ENCODE data around the gene OR4D5.

The OR4D5 gene

DNA sequence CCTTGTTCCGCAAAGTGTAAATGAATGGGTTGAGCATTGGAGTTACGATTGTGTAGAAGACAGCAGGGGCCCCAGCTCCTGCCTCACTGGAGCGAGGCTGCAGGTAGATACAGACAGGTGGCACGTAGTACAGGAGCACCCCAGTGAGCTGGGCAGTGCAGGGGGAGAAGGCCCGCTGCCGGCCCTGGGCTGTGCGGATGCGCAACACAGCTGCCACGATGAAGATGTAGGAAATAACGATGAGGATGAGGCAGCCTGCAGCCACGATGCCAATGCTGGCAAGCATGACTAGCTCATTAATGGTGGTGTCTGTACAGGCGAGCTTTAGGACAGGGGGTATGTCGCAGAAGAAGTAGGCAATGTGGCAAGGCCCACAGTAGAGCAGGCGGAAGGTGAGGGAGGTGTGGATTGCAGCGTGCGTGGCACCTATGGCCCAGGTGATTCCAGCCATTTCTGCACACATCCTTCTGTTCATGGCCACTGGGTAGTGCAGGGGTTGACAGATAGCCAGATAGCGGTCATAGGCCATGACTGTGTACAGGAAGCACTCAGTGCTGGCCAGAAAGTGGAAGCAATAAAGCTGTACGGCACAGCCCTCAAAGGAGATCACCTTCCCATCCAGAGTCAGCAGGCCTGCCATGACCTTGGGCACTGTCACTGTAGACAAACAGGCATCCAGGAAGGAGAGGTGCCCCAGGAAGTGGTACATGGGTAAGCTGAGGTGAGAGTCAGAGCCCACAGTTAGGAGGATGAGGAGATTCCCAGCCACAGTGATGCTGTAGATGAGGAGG is 37.5 kb downstream of the OR4D5 start:
- TF ChIP-seq, protein P1, sequence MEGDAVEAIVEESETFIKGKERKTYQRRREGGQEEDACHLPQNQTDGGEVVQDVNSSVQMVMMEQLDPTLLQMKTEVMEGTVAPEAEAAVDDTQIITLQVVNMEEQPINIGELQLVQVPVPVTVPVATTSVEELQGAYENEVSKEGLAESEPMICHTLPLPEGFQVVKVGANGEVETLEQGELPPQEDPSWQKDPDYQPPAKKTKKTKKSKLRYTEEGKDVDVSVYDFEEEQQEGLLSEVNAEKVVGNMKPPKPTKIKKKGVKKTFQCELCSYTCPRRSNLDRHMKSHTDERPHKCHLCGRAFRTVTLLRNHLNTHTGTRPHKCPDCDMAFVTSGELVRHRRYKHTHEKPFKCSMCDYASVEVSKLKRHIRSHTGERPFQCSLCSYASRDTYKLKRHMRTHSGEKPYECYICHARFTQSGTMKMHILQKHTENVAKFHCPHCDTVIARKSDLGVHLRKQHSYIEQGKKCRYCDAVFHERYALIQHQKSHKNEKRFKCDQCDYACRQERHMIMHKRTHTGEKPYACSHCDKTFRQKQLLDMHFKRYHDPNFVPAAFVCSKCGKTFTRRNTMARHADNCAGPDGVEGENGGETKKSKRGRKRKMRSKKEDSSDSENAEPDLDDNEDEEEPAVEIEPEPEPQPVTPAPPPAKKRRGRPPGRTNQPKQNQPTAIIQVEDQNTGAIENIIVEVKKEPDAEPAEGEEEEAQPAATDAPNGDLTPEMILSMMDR (IDR thresholded peaks at IDR 0.05; ENCODE audit: low read depth, low read length) = no peak
- no peak for DNase-seq (ENCODE audit: extremely low read depth, low read depth)

DNA sequence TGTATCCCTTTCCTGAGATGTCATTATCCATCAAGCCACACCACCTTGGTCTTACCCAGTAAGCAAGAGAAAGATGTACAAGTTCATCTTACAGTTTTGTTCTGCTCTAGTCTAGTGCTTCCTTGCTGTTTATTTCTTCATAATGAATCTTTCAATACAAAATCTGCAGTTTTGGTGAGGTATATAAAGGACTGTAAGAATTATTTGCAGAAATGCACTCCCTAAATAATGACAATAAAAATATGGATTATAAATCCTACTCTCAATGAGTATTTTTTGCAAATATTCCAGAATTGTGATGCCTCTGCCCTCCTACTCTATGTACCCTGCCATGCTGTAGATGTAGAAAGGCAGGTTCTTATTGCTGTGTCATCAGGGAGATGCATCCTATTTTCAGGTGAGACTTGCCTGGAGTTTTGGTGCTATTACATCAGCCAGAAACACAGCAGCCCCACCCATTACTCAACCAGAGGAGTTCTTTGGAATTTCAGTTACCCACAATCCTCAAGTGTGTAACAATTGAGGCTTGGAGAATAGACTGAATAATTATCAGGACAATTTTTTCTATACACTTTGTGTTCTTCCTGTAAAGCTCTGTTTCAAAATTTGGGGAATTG is 38.4 kb downstream of the OR4D5 start, which contains the start of gene OR10S1:
OR10S1 (minus strand) TSS at position 51 of the 617 bp plus-strand sequence. CDS start 117 bp downstream, outside the sequence.
- TF ChIP-seq, protein P1 (IDR thresholded peaks at IDR 0.05; ENCODE audit: low read depth, low read length) = no peak
- no peak for DNase-seq (ENCODE audit: extremely low read depth, low read depth)

DNA sequence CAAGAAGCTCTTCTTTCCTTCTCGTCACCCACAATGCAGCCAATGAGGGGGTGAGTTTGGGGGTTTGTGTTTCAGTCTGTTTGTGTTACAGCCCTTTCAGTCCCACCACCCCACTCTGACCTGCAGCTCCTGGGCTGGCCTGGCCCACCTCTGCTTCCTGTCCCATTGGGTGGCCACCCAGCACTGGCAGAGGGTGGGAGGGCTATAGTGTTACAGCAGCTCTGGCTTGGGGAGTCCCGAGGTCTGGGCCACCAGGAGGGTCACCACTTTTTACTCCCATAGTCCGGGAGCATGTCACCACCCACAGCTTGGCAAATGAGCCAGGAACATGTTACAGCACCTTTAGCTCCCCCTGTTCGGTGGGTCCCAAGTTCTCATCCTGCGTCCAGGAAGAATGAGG is 39.9 kb downstream of the OR4D5 start:
- TF ChIP-seq, protein P1 (IDR thresholded peaks at IDR 0.05; ENCODE audit: low read depth, low read length) = no peak
- DNase-seq (ENCODE audit: extremely low read depth, low read depth) = no peak

Data from AG09319 (cell line).